Hepatocyte (in vitro differentiated cells): Measurements from ENCODE around the gene KATNB1. TPM values are rescaled to one million over a fixed set of nuclear protein-coding genes. Genes with fewer than 3 reads are reported as not detected.

Source experiments
- DNase-seq: peaks from one replicate; pipeline ENCODE4 v3.0.0-alpha.2; 2016; ENCODE audit warnings: low spot score
- H2AFZ ChIP-seq: fragments of 200-600 bp; sonication (generic); 2 replicates; pipeline ENCODE4 v1.6.0; 2016; ENCODE audit warnings: antibody characterized with exemption, mild to moderate bottlenecking
- H3K27ac ChIP-seq: fragments of 200-600 bp; sonication (generic); 2 replicates; pipeline ENCODE4 v1.5.1; 2016; ENCODE audit warnings: mild to moderate bottlenecking
- H3K27me3 ChIP-seq: fragments of 200-600 bp; sonication (generic); 2 replicates; pipeline ENCODE4 v1.6.1; 2016
- H3K36me3 ChIP-seq: fragments of 200-600 bp; sonication (generic); replicated peaks from 2 replicates; pipeline ENCODE4 v1.5.1; 2016; ENCODE audit warnings: low read depth; ENCODE audit not compliant: insufficient read depth
- H3K4me1 ChIP-seq: fragments of 200-600 bp; sonication (generic); 2 replicates; pipeline ENCODE4 v1.5.1; 2016; ENCODE audit warnings: mild to moderate bottlenecking, moderate library complexity; ENCODE audit not compliant: insufficient read depth
- H3K4me2 ChIP-seq: fragments of 200-600 bp; sonication (generic); 2 replicates; pipeline ENCODE4 v1.6.0; 2016
- H3K4me3 ChIP-seq: fragments of 200-600 bp; sonication (generic); 2 replicates; pipeline ENCODE4 v1.5.1; 2016; ENCODE audit warnings: mild to moderate bottlenecking
- H3K79me2 ChIP-seq: fragments of 200-600 bp; sonication (generic); 2 replicates; pipeline ENCODE4 v1.6.0; 2017; ENCODE audit warnings: mild to moderate bottlenecking
- H3K9me2 ChIP-seq: fragments of 200-600 bp; sonication (generic); replicated peaks from 2 replicates; pipeline ENCODE4 v1.6.0; 2017; ENCODE audit warnings: mild to moderate bottlenecking; ENCODE audit not compliant: insufficient read depth
- H3K9me3 ChIP-seq: fragments of 200-600 bp; sonication (generic); 2 replicates; pipeline ENCODE4 v1.5.1; 2016; ENCODE audit warnings: low read depth, mild to moderate bottlenecking
- H4K20me1 ChIP-seq: fragments of 200-600 bp; sonication (generic); 2 replicates; pipeline ENCODE4 v1.6.0; 2016; ENCODE audit warnings: mild to moderate bottlenecking; ENCODE audit not compliant: insufficient read depth, poor library complexity, severe bottlenecking
- CTCF ChIP-seq: fragments of 200-600 bp; sonication (generic); IDR thresholded peaks from 2 replicates; pipeline ENCODE4 v1.5.1; 2016; ENCODE audit warnings: antibody characterized with exemption, mild to moderate bottlenecking; ENCODE audit not compliant: poor library complexity
- EZH2 ChIP-seq: fragments of 200-600 bp; sonication (generic); IDR thresholded peaks from 2 replicates; pipeline ENCODE4 v1.6.1; 2016; ENCODE audit warnings: antibody characterized with exemption, mild to moderate bottlenecking, borderline replicate concordance
- EZH2phosphoT487 ChIP-seq: fragments of 200-600 bp; sonication (generic); IDR thresholded peaks from one replicate; pipeline ENCODE4 v1.6.1; 2018; ENCODE audit warnings: antibody characterized with exemption, mild to moderate bottlenecking, low read depth, moderate library complexity; ENCODE audit not compliant: unreplicated experiment, severe bottlenecking
- WGBS: methylation state at CpG from one replicate; pipeline ENCODE4 v1.1.6; 2016; ENCODE audit warnings: low lambda C conversion rate; ENCODE audit errors: missing lambda C conversion rate; 5-methylcytosine and 5-hydroxymethylcytosine counted together
- polyA plus RNA-seq: library from polyadenylated mRNA; unstranded; fragments of >200 nt; fragmentation: Nextera tagmentation; extraction: Ambion mirVana; gene quantifications from 2 replicates; pipeline ENCODE4 v1.2.1, GENCODE V29; 2016
- total RNA-seq: library from RNA; depleted of rRNA; stranded (reverse); fragments of >200 nt; gene quantifications from 2 replicates; pipeline ENCODE4 v1.2.3, GENCODE V29; 2014

KATNB1 gene
- total and polyA plus RNA-seq, 2 experiments from 2014 or later = 12.3 to 15.3 TPM

- H3K4me2 ChIP-seq = peak overlapping the region; percentile 77
- peak overlapping the region; percentile 51 for H2AFZ ChIP-seq
- DNase-seq = no peak
- TF ChIP-seq EZH2 (no peak), CTCF (no peak), EZH2phosphoT487 (no peak)
- no peaks in the 10 kb centered on the region for H4K20me1 ChIP-seq
- no peaks in the 10 kb centered on the region for H3K36me3 ChIP-seq
- peak overlapping the region; percentile 86 for H3K27ac ChIP-seq
- 68% methylated on average over 20 of the region's 20 CpGs for WGBS
- no peaks in the 10 kb centered on the region for H3K9me2 ChIP-seq
- H3K4me3 ChIP-seq = peak overlapping the region; percentile 16
- no peaks in the 10 kb centered on the region for H3K27me3 ChIP-seq
- H3K4me1 ChIP-seq = peaks cover 19% of the 10 kb centered on the region
- H3K79me2 ChIP-seq = no peaks in the 10 kb centered on the region
- no peaks in the 10 kb centered on the region for H3K9me3 ChIP-seq
Measured at GRCh38 chr16:57734308-57734924, 1.2 kb upstream of the KATNB1 start.

GRCh38 chr16:57734925-57735754 is 430 bp upstream of the KATNB1 start:
- DNase-seq = peak; percentile 99
- Histone ChIP-seq H3K79me2 (no peaks in the 10 kb centered on the region), H3K9me2 (no peaks in the 10 kb centered on the region), H3K4me3 (peak overlapping the region; percentile 16), H3K36me3 (no peaks in the 10 kb centered on the region), H4K20me1 (no peaks in the 10 kb centered on the region), H3K4me2 (peak overlapping the region; percentile 84), H3K27ac (peak overlapping the region; percentile 86), H3K9me3 (no peaks in the 10 kb centered on the region), H3K4me1 (peaks cover 19% of the 10 kb centered on the region), H3K27me3 (no peaks in the 10 kb centered on the region), H2AFZ (peak overlapping the region; percentile 51)
- no peak for TF ChIP-seq EZH2
- WGBS = 3% methylated on average over 41 of the region's 45 CpGs

GRCh38 chr16:57736419-57737351 is 1.1 kb downstream of the KATNB1 start:
- H3K9me3 ChIP-seq = no peaks in the 10 kb centered on the region
- H3K36me3 ChIP-seq = no peaks in the 10 kb centered on the region
- H3K9me2 ChIP-seq = no peaks in the 10 kb centered on the region
- TF ChIP-seq EZH2phosphoT487 = no peak
- TF ChIP-seq CTCF = peak; percentile 25
- no peaks in the 10 kb centered on the region for H3K79me2 ChIP-seq
- H4K20me1 ChIP-seq = no peaks in the 10 kb centered on the region
- no peaks in the 10 kb centered on the region for H3K27me3 ChIP-seq
- H3K27ac ChIP-seq = peak overlapping the region; percentile 82
- peak overlapping the region; percentile 8 for H3K4me3 ChIP-seq
- H3K4me1 ChIP-seq = peaks cover 19% of the 10 kb centered on the region
- peak overlapping the region; percentile 84 for H3K4me2 ChIP-seq
- WGBS = 27% methylated on average over 23 of the region's 23 CpGs
- H2AFZ ChIP-seq = peak overlapping the region; percentile 39
- peak; percentile 83 for DNase-seq
